GM19351 (cell line): ENCODE measurements around the gene PPFIBP1.

Experiments used
- ATAC-seq: cut with Tn5 transposase; IDR thresholded peaks from one replicate; pipeline ENCODE4 v1.9.1; 2021; ENCODE audit warnings: mild to moderate bottlenecking, moderate library complexity; ENCODE audit not compliant: unreplicated experiment

The PPFIBP1 gene

DNA sequence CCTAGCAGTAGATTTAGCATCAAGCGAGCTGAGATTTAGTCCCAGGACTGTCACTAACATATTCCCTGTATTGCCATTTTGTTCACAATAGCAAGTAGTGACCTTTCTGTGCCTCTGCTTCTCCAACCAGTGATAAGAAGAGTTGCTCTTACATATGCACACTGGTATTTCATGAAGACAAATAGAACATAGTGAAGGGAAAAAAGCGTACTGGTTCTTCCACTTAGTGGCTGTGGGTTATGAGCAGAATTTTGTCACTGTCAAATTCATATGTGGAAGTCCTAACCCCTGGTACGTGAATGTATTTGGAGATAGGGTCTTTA, 12.3 kb upstream of the PPFIBP1 start:
- ATAC-seq, result no peak

DNA sequence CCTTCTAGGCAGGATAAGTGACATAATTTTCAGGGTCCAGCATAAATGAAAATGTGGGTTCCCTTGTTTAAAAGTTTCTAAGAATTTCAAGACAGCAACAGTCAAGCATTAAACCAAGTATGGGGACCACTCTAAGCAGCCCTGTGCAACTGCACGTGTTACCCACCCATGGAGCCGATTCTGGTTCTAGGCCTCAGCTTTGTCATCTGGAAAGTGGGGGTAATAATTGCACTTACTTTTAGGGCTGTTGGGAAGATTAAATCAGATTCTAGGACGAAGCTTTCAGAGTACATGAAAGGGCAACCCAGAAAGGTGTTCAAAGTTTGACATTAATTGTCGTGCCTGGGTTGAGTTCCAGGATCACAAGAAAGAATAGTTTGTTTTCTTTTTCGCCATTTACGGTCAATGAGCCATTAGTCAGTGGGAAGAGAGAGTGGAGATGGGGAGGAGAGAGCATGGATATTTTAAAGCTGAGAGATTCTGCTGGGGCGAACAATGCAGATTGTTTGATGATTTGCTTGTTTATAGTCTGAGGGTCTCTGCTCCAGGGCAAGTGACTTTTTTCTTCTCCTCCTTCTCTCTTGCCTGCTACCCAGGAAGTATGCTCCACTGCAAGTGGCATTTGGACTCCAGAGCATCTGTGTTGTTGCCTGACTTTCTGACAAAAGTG, 10.7 kb upstream of the PPFIBP1 start:
- no peak for ATAC-seq

DNA sequence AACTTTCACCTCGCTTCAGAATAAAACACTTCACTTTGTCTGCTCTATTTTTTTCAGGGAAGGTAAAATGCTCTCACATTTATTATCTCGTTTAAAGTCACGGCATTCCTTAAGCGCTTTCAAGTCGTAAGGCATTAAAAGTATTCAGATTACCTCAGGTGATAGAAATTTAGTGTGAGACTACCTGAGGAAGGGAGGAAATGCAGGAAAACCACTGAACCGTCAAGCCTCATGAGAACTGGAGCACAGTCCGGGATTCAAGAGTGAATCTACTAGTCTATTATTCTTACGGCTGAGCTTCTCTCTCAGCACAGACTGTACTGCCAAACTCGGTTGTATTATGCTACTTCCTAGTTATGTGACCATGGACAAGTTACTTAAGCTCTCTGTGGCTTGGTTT, 8.3 kb upstream of the PPFIBP1 start:
- no peak for ATAC-seq

DNA sequence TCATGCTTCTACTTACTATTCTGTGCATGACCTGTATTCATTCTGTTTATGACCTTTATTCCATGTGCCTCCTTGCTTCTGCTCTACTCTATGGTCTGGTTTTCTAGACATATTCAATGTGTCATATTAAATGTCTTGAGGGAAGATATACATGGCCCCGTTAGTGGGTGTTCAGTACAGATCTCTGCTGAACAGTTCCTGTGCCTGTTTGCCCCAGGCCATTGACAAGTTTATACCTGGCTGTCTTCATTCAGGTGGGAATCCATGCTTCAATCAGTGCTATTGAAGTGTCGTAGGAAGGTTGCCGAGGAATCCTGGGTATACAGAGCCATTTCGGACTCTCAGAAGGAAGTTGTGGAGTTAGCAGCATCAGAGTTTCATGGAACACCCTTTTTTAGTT, 7.4 kb upstream of the PPFIBP1 start:
- ATAC-seq, result no peak

DNA sequence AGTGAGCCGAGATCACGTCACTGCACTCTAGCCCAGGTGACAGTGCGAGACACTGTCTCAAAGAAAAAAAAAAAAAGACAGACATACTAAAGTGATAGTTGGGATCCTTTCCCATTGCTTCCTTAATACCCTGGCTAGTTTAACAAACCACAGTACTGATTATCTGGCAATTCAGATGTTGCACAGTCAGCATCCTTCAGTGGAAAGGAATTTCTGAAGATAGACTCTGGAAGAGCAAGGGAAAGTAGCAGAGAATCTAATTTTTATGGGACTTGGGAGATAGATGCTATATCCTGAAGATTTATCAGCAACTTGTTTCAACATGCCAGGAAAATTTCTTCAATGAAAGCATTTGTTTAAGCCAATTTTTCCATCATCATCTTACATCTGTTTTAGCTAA, 6.5 kb upstream of the PPFIBP1 start:
- ATAC-seq, result no peak

DNA sequence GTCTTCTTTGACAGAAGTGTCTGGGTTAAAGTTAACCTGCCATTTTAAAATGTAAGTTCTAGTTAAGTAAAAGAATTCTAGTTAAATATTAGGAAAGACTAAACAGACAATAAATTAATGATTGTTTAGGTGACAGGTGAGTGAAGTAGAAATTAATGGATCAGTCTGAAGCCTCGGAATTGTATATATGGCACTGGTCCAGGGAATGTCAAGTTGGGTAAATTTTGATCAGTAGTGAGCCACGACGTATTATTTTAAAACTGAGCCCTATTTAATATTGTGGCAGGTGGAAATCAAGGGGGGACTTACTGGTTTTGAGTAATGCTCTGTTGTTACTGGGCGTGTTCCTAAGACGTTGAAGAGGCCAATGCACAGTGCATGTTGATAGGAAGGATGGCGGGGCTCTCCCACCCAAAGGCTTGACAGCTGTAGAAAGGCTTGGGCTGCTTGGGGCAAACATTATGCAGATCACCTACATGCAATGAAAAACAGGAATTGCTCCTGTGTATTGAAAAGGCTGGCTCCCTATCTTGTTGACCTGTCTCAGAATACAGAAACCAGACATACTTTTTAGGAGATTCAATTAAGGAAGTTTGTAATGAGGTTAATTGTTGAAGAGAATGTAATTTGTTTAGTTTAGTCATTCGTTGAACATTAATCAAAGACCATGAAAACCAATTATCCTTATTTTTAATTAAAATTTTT, 5.9 kb upstream of the PPFIBP1 start:
- no peak for ATAC-seq

DNA sequence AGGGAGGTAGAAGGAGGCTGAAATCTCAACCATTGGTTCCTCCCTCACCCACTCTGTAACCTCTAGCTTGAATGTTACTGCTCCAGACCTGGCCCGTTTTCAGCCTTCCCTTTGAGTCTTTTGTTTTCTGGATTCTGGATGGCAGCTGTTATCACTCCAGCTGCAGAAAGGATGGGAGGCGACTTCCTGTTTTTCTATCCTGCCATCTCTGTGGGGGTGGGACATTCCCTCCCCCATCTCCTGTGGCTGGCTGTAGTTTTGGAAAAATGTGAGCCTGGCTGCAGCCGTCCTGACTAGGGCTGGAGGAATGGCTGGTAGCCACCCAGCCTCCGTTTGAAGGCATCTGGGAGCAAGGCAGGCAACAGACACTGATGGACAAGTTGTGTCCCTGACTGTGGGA, 2.9 kb upstream of the PPFIBP1 start:
- no peak for ATAC-seq

DNA sequence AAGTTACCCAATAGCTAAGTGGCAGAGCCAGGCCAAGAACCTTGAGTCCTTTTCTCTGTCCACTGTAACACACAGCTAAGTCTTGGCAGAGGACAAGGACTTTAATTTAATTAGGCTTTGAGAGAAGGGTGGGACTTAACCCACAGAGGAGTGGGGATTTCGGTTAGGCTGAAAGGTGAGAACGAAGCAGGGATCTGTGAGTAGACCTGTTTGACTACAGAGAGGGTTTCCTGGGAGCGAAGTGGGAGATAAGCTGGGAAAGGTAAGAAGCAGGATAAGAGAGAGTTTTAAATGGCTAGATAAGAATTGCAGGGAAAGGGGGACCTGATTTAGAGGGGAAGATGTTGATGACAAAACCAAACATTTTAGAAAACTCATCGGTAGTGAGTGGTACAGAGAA, 2.0 kb upstream of the PPFIBP1 start:
- no peak for ATAC-seq

DNA sequence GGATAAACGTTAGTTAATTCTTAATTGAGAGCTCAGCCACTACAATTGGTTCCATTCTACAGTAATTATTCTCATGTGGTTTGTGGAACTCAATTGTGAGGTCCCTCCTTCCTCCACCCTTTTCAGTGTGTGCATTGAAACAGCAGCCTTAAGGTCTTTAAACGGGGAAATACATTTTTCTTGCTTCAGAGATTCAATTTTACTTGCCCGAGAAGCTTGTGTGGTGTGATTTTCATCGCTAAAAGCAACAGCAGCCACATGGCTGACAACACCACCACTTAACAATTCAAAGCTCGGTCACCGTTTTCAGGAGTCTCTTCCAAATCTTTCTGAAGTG, 733 bp upstream of the PPFIBP1 start:
- ATAC-seq, result peak; percentile 7

DNA sequence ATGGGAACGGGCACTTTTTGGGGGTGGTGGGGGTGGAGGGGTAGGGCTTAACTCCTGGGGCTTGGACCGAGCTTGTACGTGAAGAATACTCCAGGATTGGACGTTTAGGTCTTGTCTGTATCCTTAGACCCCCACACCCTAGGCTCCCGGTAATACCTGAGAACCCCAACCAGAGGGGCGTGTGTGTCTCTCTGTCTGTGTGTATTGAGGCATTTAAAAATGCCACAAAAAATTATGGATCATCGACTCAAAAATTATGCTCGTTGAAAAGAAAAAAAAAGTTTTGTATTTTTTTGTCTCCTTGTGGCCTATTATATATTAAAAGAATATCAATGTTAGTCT, 459 bp downstream of the PPFIBP1 start:
- peak; percentile 1 for ATAC-seq

DNA sequence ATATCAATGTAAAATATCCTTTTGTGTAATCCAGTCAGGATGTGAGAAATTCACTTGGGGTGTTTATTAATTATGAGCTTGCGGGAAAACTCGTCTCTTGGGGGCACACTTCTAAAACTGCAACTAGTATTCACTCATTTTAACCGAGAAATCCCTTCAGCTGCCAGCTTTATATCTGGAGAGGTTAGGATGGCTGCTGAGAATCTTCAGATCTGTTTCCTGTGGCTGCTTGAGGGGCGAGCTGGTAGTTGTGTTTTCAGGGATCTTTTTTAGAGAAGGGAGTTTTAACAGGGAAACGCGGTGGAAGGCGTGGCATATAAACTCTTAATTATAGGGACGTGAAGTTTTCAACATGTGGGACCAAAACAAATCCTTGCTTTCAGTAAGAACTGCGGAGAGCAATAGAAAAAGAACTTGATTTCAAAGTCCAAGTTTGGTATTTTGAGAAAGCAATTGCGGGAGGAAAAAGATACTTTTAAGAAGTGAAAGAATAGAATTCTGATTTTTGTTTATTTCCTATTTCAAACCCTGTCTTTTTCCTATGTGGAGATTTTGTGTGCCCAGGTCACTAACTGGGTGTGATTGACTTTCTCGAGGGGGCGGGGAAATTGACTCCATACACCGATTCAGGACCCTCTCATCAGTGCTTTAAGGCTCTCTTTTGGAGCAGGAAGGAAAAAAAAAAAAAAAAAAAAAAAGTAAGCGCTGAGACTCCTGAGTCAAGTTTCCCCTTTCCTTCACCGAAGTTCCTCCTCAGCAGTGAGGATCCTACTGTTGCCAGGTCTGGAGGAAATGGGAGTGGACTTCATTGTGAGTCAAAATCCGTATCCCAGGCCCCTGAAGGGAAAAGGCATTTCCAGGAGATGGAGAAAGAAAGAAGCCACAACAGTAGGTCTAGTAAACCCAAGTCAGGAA, 1.1 kb downstream of the PPFIBP1 start:
- no peak for ATAC-seq

DNA sequence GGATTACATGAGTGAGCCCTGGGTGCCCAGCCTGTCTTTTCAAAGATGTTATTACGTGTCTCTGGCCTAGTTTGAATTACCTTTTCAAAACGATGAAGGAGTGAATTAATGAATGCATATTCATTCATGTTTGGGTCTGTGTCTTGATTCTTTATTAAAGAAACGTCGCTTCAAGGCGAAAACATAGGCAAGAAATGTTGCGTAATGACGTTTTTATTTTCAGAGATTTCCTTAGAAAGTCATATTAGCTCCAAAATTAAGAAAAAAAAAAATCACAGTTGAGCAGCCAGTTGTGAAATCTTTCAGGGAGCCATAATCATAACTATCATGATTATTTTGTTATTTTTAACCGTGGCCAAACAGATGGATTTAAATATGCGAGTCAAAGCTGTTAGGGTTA, 3.5 kb downstream of the PPFIBP1 start:
- no peak for ATAC-seq

DNA sequence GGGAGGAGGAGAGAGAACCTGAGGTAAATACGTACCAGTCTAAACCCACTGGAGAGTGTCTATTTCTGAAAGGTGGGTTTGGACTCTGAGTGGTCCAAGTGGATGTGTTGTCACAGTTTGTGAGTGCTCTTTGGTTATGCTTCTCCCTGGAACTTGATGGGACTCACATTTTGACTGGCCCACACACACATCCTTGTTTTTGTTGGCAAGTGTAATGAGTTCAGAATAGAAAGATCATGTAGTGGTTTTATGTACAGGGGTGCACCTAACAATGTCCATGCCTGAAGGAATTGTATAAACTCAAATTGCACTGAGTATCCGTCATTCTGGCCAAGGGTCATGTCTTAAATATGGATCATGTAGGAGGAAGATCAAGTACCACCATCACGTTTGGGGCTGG, 4.8 kb downstream of the PPFIBP1 start:
- ATAC-seq, result no peak

DNA sequence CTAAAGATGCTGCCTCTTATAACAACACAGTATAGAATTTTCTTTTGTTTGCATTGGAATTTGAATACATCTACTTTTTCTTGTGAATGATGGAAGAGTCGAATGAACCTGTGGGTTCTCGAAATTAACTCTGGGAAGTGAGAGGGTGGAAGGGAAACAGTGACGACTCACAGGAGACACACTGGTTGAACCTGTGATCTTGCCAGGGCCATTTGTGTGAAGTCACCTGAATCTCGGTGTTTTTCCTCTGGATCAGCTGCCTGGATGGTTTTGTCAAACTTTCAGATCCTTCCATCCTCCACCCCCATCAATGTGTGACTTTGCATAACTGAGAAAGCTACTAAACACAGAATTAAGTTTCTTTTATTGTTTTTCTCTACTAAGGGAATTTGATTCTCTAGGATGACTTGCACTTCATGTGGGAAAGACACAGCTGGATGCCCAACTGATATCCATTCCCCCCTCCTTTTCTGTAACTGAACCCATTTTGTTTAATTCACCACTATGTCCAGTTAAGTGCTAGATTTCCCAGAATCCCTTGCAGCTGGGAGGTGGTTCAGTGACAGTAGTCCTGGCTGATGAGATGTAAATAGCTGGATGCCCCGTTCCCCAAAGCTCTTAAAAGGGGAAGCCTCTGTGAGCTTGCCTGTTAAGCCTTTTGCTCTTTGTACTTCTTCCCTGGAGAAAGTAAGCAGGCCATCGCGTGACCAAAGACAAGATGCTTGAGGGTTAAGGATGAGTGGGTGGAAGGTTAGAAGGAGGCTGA, 6.3 kb downstream of the PPFIBP1 start:
- ATAC-seq, result no peak

DNA sequence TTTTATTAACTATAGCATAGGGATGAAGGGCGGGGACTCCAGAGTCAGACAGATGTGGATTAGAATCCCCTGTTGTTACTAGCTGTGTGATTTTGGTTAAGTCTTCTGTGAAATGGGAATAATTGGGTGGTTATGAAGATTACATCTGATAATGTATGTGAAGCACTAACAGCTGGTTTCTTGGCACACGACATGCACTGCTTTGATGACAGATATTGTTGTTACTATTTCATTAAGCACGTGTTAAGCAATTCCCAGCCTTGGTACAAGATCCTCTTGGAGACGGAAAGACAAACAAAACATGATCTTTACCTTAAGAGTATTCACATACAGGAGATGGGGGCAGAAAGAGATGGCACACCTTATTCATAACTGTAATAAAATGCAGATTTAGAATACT, 7.9 kb downstream of the PPFIBP1 start:
- no peak for ATAC-seq

DNA sequence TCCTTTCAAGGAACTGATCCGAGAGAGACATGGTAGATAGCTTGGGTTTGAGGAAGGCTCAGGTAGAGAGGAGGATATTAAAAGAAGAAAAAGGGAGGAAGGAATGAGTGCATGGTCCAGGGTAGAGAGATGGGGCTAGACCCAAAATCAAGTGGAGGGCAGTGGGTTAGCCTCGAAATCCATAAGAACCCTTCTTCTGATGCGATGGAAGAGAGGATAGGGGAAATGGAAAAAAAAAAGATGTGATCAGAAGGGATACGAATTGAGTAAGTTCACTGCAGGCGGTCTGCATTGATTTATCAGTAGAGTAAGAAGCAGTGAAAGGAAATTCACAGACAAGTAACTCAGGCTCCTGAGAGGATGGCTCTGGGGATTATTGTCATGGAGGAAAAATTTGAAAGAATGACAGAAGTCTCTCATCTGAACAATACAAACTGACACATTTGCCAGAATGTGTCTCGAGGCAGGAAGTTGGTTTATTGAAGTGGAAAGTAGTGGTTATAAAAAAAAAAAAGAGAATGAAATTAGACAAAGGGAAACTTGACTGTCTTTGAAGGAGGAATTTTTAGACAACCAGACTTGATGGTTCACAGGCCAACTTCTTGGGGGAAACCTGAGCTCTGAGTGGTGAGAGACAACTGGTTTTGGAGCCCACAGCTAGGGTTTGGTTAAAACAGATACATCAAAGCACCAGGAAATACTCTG, 10.2 kb downstream of the PPFIBP1 start:
- ATAC-seq, result peak; percentile 47

DNA sequence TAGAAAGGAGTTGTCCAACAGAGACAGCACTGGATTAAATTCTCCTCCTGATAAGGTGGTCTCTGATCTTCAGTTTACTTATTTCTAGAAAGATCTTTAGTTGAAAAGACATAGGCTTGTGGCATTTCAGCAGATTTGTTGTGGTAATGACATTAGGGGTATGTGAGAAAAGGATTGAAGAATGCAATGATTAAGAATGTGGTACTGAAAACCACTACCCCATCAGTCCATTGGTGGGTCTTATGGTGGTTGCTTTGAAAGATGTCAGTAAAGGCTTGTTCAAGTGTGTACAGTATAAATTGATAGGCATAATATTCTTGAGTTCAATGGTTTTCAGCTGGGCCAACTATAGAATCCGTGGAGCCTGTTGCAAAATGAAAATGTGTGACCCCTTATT, 10.8 kb downstream of the PPFIBP1 start:
- peak; percentile 24 for ATAC-seq

DNA sequence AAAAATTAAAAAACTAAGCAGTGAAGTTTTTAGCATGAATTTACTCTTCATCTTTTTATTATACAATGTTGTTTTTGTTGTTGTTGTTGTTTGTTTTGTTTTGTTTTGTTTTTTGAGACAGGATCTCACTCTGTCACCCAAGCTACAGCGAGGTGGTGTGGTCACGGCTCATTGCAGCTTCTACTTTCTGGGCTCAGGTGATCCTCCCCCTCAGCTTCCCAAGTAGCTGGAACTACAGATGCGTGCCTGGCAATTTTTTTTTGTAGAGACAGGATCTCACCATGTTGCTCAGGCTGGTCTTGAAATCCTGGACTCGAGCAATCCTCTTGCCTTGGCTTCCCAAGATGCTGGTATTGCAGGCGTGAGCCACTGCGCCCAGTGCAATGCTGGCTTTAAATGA, 11.3 kb downstream of the PPFIBP1 start:
- peak; percentile 54 for ATAC-seq

DNA sequence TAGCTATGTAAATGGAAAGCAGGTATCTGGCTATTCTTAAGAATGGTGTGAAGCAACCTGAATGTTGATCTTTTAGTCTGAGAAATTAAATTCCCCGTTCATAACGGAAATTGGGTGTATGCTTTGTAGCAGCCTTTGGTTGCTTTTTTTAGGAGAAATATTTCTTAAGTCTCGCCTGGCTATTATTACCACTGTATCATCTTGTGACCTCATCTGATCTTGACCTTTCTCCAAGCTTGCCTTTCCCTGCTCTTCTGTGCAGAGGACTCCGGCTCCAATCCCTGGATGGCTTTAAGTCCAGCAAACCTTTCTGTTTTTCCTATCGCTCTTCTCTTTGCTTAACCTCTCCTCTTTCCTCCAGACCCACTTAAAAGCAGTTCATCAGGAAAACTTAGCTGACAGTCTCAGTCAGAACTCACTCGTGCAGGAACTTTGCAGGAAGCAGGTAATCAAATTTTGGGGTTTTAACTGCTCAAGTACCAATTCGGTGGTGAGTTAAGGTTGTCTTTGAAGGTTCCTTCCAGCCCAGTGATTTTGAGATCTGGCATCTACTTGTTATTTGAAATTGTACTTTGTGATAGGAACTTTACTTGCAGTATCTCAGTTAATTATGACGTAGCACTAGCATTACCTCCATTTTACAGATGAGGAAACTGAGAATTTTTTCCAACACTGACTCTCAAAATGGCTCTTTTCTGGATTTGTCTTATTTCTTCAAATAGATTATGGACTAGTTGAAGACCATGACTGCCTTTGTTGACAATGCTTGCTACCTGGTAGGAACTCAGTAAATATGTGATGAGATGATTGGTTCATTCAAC, 14.1 kb downstream of the PPFIBP1 start:
- no peak for ATAC-seq

DNA sequence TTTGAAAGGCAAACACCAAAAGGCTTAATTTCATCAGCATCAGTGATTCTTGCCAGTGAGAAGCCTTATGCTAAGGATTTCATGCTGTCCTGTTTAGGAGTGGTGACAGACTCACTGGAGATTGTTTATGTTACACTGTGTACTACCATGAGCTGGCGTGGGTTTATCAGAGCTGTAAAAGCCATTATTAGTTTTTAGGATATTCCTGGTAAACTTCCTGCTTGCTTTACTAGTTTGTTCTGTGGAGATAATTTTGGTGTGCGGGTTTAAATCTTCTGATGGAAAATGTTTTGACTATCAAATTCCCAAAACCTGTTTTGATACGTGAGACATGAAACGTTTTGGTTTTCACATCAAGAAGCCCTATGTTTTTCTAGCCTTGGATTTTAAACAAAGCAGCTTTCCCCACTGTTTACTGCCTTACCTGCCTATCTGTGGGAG, 15.2 kb downstream of the PPFIBP1 start:
- no peak for ATAC-seq
